Activated CD4-positive, alpha-beta T cell treated with anti-CD3 and anti-CD28 coated beads for 24 hours (primary cell): ENCODE results near the gene GNAI3.
"Not testable (repeated sequence)": the region's sequence is repeated elsewhere in the genome, so short reads cannot be mapped to it uniquely, and the experiment has no call there.

ENCODE experiments used
- DNase-seq, 2 donors: peaks; one replicate each; pipeline ENCODE4 v3.0.0-alpha.2; 2020; ENCODE audit warnings: low read depth in 2 of 2

GNAI3 gene

DNA sequence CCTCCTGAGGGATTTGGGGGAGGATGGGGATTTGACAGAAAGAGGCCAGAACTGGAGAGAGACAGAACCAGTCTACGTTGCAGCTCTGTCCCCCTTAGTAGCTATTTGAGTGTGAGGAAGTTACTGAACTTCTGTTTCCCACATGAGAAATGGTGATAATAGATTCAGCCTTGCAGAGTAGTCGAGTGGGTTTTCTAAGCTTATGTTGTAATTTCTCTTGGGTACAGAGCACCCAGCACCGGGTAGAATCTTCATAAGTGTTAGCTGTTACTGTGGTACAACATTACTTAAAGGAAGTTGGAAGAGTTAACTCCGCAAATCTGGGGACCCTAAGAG, 112.2 kb downstream of the GNAI3 start:
- not testable (repeated sequence) for DNase-seq

DNA sequence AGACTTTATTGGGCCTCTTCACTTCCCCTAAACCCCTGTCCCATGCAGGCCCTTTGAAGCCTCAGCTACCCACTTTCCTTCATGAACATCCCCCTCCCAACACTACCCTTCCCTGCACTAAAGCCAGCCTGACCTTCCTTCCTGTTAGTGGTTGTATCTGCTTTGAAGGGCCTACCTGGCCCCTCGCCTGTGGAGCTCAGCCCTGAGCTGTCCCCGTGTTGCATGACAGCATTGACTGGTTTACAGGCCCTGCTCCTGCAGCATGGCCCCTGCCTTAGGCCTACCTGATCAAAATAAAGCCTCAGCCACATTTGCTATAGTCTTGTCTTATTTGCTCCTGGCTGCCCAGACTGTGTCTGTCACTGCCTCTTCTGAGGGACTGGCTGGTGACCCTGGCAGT, 113.0 kb downstream of the GNAI3 start:
- DNase-seq = no peak

DNA sequence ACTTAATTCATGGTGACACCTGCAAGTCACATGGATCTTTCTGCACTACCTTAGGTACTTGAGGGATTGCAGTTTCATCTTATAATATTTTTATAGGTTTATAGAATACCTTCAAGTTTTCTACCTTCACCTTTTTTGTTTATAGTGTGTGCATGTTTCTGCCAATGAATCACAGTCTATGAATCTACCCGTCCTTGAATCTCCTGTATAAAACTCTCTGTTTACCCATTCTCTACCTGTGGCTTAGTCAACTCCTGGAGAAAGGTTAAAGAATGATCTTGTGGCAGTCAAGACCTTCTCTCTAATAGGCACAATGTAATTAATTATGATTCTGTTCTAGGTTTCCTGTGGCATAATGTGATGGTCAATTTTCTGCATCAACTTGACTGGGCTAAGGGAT, 116.3 kb downstream of the GNAI3 start:
- DNase-seq = no peak

DNA sequence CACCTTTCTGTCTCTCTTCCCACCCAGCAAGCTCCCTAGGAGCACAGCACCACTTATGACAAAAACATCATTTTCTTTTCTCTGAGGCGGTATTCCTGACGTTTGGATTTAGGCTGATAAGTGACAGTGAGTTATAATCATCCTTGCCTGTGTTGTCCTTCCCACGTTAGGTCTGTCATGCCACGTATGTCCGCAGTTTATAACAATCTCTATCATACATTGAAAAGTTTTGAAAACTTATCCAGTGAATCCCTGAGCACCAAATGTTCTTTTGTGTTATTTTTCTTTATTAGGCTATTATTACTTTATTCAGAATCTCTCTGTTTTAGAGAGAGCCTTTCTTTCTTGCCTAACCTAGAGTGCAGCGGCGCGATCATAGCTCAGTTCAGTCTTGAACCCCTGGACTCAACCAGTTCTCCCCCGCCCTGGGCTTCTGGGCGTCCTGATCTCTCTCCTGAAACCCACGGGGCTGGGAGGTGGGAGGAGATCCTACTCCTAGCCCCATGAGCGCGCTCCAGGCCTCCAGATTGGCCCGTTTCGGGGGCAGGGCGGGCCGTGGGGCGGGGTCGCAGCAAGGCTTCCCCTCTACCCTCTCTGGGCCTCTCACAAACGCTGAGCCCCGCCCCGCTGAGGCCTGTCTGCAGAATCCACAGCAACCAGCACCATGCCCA, 119.2 kb downstream of the GNAI3 start, which contains the start of gene GSTM2:
Gene GSTM2 (plus strand): TSS at position 606 of the 671 bp plus-strand sequence. CDS start 59 bp downstream, at position 665.
- peak; percentile 76 to 80 for DNase-seq
